Keratinocyte (primary cell): ENCODE measurements around the gene HNRNPAB.

Experiments
- CTCF ChIP-seq, 3 experiments: IDR thresholded peaks in 1 of 3; conservative IDR thresholded peaks in 1 of 3; optimal IDR thresholded peaks in 1 of 3; 2 replicates in 2 of 3; 3 replicates in 1 of 3; pipeline versions ENCODE3 to v1.5.1; 2011; ENCODE audit warnings: low read length in 3 of 3, mild to moderate bottlenecking in 3 of 3, moderate library complexity in 2 of 3, control low read depth in 1 of 3, inconsistent platforms in 1 of 3; ENCODE audit not compliant: insufficient read depth in 2 of 3; ENCODE audit errors: extremely low read depth in 1 of 3
- EZH2 ChIP-seq: IDR thresholded peaks from one replicate; pipeline ENCODE4 v1.6.1; 2012; ENCODE audit warnings: inconsistent platforms, mild to moderate bottlenecking, low read length, moderate library complexity

GRCh38 chr5:178204182-178204934, at the start of gene HNRNPAB:
- TF ChIP-seq CTCF (optimal IDR thresholded peaks at IDR 0.05 in 1 of 3, IDR thresholded peaks at IDR 0.05 in 1 of 3, conservative IDR thresholded peaks at IDR 0.05 in 1 of 3; ENCODE audit: extremely low read depth in 1 of 3, insufficient read depth in 2 of 3, low read length in 3 of 3) = peak in 1 of 3 experiments; percentile 18
- TF ChIP-seq EZH2 = no peak
